ENCODE results near the gene C2orf42. TPM values are rescaled to one million over a fixed set of nuclear protein-coding genes. Genes with fewer than 3 reads are reported as not detected.

C2orf42 gene
- total and polyA plus RNA-seq, 10 of the 15 experiments (the other 5 are each of a cell fraction or from before 2014, with no cell fraction given), result 5.5 to 19.8 (median 11.5) TPM

DNA sequence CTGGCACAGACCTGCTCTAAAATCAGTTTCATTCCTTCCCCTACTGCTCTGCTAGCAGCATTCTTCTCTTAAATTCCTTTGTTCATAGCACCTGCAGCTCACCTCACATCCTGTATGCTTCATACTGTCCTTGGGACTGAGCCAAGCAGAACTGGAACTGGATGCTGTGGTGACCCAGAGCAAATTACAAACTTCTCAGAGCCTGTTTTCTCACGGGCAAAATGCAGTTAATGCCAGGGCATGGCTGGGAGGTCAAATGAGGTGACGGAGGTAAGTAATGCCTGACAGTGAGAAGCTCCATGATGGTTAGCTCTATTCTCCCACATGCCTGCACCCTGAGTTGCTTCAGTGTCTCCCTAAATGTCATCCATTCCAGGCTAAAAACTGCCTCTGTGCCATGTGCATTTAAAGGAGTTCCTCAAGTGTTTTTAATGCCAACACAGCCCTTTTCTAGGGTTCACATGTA is 29.7 kb downstream of the C2orf42 start (continued):
- TF ChIP-seq, protein P1, sequence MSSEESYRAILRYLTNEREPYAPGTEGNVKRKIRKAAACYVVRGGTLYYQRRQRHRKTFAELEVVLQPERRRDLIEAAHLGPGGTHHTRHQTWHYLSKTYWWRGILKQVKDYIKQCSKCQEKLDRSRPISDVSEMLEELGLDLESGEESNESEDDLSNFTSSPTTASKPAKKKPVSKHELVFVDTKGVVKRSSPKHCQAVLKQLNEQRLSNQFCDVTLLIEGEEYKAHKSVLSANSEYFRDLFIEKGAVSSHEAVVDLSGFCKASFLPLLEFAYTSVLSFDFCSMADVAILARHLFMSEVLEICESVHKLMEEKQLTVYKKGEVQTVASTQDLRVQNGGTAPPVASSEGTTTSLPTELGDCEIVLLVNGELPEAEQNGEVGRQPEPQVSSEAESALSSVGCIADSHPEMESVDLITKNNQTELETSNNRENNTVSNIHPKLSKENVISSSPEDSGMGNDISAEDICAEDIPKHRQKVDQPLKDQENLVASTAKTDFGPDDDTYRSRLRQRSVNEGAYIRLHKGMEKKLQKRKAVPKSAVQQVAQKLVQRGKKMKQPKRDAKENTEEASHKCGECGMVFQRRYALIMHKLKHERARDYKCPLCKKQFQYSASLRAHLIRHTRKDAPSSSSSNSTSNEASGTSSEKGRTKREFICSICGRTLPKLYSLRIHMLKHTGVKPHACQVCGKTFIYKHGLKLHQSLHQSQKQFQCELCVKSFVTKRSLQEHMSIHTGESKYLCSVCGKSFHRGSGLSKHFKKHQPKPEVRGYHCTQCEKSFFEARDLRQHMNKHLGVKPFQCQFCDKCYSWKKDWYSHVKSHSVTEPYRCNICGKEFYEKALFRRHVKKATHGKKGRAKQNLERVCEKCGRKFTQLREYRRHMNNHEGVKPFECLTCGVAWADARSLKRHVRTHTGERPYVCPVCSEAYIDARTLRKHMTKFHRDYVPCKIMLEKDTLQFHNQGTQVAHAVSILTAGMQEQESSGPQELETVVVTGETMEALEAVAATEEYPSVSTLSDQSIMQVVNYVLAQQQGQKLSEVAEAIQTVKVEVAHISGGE (CRISPR knock-in tag; IDR thresholded peaks at IDR 0.05), result no peak
- TF ChIP-seq, protein P2, sequence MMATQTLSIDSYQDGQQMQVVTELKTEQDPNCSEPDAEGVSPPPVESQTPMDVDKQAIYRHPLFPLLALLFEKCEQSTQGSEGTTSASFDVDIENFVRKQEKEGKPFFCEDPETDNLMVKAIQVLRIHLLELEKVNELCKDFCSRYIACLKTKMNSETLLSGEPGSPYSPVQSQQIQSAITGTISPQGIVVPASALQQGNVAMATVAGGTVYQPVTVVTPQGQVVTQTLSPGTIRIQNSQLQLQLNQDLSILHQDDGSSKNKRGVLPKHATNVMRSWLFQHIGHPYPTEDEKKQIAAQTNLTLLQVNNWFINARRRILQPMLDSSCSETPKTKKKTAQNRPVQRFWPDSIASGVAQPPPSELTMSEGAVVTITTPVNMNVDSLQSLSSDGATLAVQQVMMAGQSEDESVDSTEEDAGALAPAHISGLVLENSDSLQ (IDR thresholded peaks at IDR 0.05), result peak; percentile 61
- TF ChIP-seq, protein P3, sequence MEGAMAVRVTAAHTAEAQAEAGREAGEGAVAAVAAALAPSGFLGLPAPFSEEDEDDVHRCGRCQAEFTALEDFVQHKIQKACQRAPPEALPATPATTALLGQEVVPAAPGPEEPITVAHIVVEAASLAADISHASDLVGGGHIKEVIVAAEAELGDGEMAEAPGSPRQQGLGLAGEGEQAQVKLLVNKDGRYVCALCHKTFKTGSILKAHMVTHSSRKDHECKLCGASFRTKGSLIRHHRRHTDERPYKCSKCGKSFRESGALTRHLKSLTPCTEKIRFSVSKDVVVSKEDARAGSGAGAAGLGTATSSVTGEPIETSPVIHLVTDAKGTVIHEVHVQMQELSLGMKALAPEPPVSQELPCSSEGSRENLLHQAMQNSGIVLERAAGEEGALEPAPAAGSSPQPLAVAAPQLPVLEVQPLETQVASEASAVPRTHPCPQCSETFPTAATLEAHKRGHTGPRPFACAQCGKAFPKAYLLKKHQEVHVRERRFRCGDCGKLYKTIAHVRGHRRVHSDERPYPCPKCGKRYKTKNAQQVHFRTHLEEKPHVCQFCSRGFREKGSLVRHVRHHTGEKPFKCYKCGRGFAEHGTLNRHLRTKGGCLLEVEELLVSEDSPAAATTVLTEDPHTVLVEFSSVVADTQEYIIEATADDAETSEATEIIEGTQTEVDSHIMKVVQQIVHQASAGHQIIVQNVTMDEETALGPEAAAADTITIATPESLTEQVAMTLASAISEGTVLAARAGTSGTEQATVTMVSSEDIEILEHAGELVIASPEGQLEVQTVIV (IDR thresholded peaks at IDR 0.05; ENCODE audit: borderline replicate concordance, partially characterized antibody), result no peak
- TF ChIP-seq NFYB (IDR thresholded peaks at IDR 0.05; ENCODE audit: insufficient read depth, low read depth, low read length), result no peak
- TF ChIP-seq SUZ12 (IDR thresholded peaks at IDR 0.05; ENCODE audit: unreplicated experiment), result no peak
- peak; percentile 87; the same call in 1 of the 2 replicates for TF ChIP-seq MTA3 (IDR thresholded peaks at IDR 0.05; ENCODE audit: borderline replicate concordance, low read length)
- peak; percentile 76 to 91; a peak in 3 of 4 replicates for TF ChIP-seq IKZF2 (IDR thresholded peaks at IDR 0.05)
- no peak for TF ChIP-seq NR2C2 (IDR thresholded peaks at IDR 0.05; ENCODE audit: borderline replicate concordance, control insufficient read depth, insufficient read length, low read depth)
- no peak for TF ChIP-seq SIN3A (IDR thresholded peaks at IDR 0.05; ENCODE audit: low read depth, low read length)
- TF ChIP-seq MYB (IDR thresholded peaks at IDR 0.05; ENCODE audit: borderline replicate concordance, low read depth, low read length), result no peak
- no peak for TF ChIP-seq RB1 (IDR thresholded peaks at IDR 0.05; ENCODE audit: borderline replicate concordance)
- TF ChIP-seq, protein P4, sequence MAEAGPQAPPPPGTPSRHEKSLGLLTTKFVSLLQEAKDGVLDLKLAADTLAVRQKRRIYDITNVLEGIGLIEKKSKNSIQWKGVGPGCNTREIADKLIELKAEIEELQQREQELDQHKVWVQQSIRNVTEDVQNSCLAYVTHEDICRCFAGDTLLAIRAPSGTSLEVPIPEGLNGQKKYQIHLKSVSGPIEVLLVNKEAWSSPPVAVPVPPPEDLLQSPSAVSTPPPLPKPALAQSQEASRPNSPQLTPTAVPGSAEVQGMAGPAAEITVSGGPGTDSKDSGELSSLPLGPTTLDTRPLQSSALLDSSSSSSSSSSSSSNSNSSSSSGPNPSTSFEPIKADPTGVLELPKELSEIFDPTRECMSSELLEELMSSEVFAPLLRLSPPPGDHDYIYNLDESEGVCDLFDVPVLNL (IDR thresholded peaks at IDR 0.05; ENCODE audit: low read depth, low read length), result no peak
- TF ChIP-seq, protein P5, sequence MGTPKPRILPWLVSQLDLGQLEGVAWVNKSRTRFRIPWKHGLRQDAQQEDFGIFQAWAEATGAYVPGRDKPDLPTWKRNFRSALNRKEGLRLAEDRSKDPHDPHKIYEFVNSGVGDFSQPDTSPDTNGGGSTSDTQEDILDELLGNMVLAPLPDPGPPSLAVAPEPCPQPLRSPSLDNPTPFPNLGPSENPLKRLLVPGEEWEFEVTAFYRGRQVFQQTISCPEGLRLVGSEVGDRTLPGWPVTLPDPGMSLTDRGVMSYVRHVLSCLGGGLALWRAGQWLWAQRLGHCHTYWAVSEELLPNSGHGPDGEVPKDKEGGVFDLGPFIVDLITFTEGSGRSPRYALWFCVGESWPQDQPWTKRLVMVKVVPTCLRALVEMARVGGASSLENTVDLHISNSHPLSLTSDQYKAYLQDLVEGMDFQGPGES (IDR thresholded peaks at IDR 0.05), result no peak
- TF ChIP-seq BACH1 (IDR thresholded peaks at IDR 0.05; ENCODE audit: borderline replicate concordance), result peak; percentile 78; the same call in 1 of the 2 replicates
- TF ChIP-seq, protein P6, sequence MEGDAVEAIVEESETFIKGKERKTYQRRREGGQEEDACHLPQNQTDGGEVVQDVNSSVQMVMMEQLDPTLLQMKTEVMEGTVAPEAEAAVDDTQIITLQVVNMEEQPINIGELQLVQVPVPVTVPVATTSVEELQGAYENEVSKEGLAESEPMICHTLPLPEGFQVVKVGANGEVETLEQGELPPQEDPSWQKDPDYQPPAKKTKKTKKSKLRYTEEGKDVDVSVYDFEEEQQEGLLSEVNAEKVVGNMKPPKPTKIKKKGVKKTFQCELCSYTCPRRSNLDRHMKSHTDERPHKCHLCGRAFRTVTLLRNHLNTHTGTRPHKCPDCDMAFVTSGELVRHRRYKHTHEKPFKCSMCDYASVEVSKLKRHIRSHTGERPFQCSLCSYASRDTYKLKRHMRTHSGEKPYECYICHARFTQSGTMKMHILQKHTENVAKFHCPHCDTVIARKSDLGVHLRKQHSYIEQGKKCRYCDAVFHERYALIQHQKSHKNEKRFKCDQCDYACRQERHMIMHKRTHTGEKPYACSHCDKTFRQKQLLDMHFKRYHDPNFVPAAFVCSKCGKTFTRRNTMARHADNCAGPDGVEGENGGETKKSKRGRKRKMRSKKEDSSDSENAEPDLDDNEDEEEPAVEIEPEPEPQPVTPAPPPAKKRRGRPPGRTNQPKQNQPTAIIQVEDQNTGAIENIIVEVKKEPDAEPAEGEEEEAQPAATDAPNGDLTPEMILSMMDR (IDR thresholded peaks at IDR 0.05 in 2 of 3, conservative IDR thresholded peaks at IDR 0.05 in 1 of 3; ENCODE audit: control insufficient read depth in 2 of 3, extremely low read depth in 1 of 3, insufficient read depth in 1 of 3, low read depth in 3 of 3, low read length in 3 of 3), result no peak
- peak; percentile 70; the same call in 2 of the 3 replicates for TF ChIP-seq POU2F2 (IDR thresholded peaks at IDR 0.05; ENCODE audit: borderline replicate concordance, low read depth, low read length)
- TF ChIP-seq TCF7 (IDR thresholded peaks at IDR 0.05; ENCODE audit: borderline replicate concordance), result no peak
